ENCODE results near the gene ACTMAP.

ACTMAP gene

GRCh38 chr19:40693896-40694295 is 56.4 kb downstream of the ACTMAP start:
- no peak for DNase-seq (ENCODE audit: low spot score)

DNA sequence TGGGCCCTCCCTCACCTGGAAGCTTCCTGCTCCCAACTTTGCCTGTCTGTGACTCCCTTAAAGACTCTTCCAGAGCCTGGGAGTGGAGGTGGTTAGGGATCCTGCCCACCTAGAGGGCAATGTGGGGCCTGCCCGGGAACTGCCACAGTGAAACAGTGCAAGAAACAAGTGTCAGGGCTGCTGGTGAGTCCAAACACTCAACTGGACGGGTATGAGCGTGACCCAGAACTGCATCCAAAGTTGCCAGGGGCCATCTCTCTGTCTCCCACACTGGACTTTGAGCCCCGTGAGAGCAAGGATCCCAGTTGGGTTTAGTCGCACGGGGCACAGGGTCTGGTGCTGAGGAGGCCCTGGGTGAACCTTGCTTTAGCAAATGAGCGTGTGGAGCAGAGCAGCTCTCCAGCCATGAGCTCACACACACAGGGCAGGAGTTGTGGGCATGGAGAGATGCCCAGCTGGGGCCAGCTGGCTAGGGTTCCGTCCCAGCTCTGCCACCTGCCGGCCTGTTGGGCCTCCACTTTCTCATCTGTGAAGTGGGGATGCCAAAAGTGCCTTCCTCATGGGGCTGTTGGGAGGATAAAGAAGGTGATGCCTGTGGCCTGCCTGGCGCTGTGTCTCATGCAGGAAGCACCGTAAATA is 57.0 kb downstream of the ACTMAP start:
- DNase-seq (ENCODE audit: low spot score), result no peak

DNA sequence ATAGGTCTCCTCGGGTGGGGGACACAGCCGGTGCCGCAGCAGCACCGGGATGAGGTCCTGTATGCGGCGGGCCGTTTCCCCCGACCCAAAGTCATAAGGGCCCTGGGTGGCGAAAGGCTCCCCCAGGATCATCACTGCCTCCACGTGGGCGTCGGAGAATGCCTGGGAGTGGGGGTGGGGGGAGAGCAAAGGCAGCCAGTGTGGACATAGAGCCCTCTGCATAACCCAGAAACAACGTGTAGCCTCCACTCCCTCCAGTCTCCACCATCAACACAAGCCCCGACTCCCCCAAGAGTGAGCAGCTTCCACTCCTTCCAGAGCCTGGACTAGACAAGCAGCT is 58.1 kb downstream of the ACTMAP start:
- no peak for DNase-seq (ENCODE audit: low spot score)

GRCh38 chr19:40691421-40692211 is 58.7 kb downstream of the ACTMAP start:
- DNase-seq (ENCODE audit: low spot score), result no peak

Data from CD4-positive, alpha-beta T cell treated with Interleukin-15 for 4 hours (primary cell).